Neuronal stem cell (in vitro differentiated cells): ENCODE data around the gene SDC1.

Experiments
- DNase-seq: peaks from one replicate; pipeline ENCODE4 v3.0.0-alpha.2; 2013; ENCODE audit warnings: low spot score
- H2AFZ ChIP-seq: one replicate; pipeline ENCODE4 v1.6.1; 2013; ENCODE audit warnings: mild to moderate bottlenecking, low read length, inconsistent platforms
- H2AK5ac ChIP-seq: 2 replicates; pipeline ENCODE4 v1.6.1; 2013; ENCODE audit warnings: low read depth, mild to moderate bottlenecking, inconsistent platforms, low read length, moderate library complexity, mixed read lengths
- H2BK120ac ChIP-seq: 2 replicates; pipeline ENCODE4 v1.6.1; 2013; ENCODE audit warnings: low read depth, mild to moderate bottlenecking, inconsistent platforms, low read length, moderate library complexity, mixed read lengths
- H2BK12ac ChIP-seq: one replicate; pipeline ENCODE4 v1.6.1; 2013; ENCODE audit warnings: low read length, inconsistent platforms
- H2BK15ac ChIP-seq: 2 replicates; pipeline ENCODE4 v1.6.1; 2013; ENCODE audit warnings: mild to moderate bottlenecking, low read length, inconsistent platforms, mixed read lengths
- H2BK5ac ChIP-seq: one replicate; pipeline ENCODE4 v1.6.1; 2013; ENCODE audit warnings: inconsistent platforms, mild to moderate bottlenecking, low read length, moderate library complexity
- H3K14ac ChIP-seq: one replicate; pipeline ENCODE4 v1.6.1; 2013; ENCODE audit warnings: low read length, inconsistent platforms
- H3K18ac ChIP-seq: 2 replicates; pipeline ENCODE4 v1.6.1; 2013; ENCODE audit warnings: low read length, inconsistent platforms
- H3K23ac ChIP-seq: 2 replicates; pipeline ENCODE4 v1.6.1; 2013; ENCODE audit warnings: low read depth, mild to moderate bottlenecking, mixed read lengths, low read length, inconsistent platforms; ENCODE audit not compliant: poor library complexity
- H3K27ac ChIP-seq: replicated peaks from 3 replicates; pipeline ENCODE4 v1.5.1; 2013; ENCODE audit warnings: low read length, inconsistent platforms
- H3K27me3 ChIP-seq, 3 experiments: 2 replicates each; pipeline ENCODE4 v1.6.1; 2013; ENCODE audit warnings: low read length in 3 of 3, mild to moderate bottlenecking in 2 of 3, inconsistent platforms in 1 of 3, low read depth in 1 of 3, mixed read lengths in 1 of 3, moderate library complexity in 1 of 3; ENCODE audit not compliant: control insufficient read depth in 3 of 3, insufficient read depth in 3 of 3
- H3K36me3 ChIP-seq, 2 donors: replicated peaks in 1 of 2; 2 replicates each; pipeline ENCODE4 v1.6.1; 2013; ENCODE audit warnings: low read length in 2 of 2; ENCODE audit not compliant: control insufficient read depth in 2 of 2, insufficient read depth in 2 of 2
- H3K4ac ChIP-seq: 2 replicates; pipeline ENCODE4 v1.6.1; 2013; ENCODE audit warnings: inconsistent platforms, mild to moderate bottlenecking, low read length, moderate library complexity
- H3K4me1 ChIP-seq, 2 donors: 1 replicate in 1 of 2; 2 replicates in 1 of 2; pipeline ENCODE4 v1.6.1; 2013; ENCODE audit warnings: low read length in 2 of 2, low read depth in 1 of 2; ENCODE audit not compliant: control insufficient read depth in 2 of 2, insufficient read depth in 1 of 2
- H3K4me2 ChIP-seq: one replicate; pipeline ENCODE4 v1.6.1; 2013; ENCODE audit warnings: mild to moderate bottlenecking, low read length, inconsistent platforms; ENCODE audit not compliant: insufficient read depth, poor library complexity, severe bottlenecking
- H3K4me3 ChIP-seq, 2 donors: 2 replicates each; pipeline ENCODE4 v1.5.1; 2013; ENCODE audit warnings: low read length in 2 of 2, mild to moderate bottlenecking in 2 of 2, inconsistent platforms in 1 of 2, moderate library complexity in 1 of 2
- H3K79me1 ChIP-seq: one replicate; pipeline ENCODE4 v1.6.1; 2013; ENCODE audit warnings: low read depth, mild to moderate bottlenecking, inconsistent platforms, low read length, moderate library complexity
- H3K9ac ChIP-seq: one replicate; pipeline ENCODE4 v1.6.1; 2013; ENCODE audit warnings: mild to moderate bottlenecking, low read depth, low read length, inconsistent platforms; ENCODE audit not compliant: poor library complexity
- H3K9me3 ChIP-seq, 2 donors: replicated peaks in 1 of 2; 2 replicates each; pipeline versions ENCODE3 to v1.6.1; 2013; ENCODE audit warnings: low read length in 2 of 2, mild to moderate bottlenecking in 2 of 2, inconsistent platforms in 1 of 2, low read depth in 1 of 2, mixed read lengths in 1 of 2, moderate library complexity in 1 of 2; ENCODE audit not compliant: control insufficient read depth in 2 of 2, insufficient read depth in 1 of 2
- H4K8ac ChIP-seq: one replicate; pipeline ENCODE4 v1.6.1; 2013; ENCODE audit warnings: low read depth, mild to moderate bottlenecking, inconsistent platforms, low read length, moderate library complexity
- H4K91ac ChIP-seq: one replicate; pipeline ENCODE4 v1.6.1; 2013; ENCODE audit warnings: low read length, low read depth, mild to moderate bottlenecking, inconsistent platforms; ENCODE audit not compliant: poor library complexity
- WGBS, 2 donors: extraction: QIAGEN DNeasy Blood & Tissue Kit; methylation state at CpG; one replicate each; pipeline ENCODE4 v1.1.7; 2013; ENCODE audit warnings: missing lambda C conversion rate in 2 of 2, mixed read lengths in 1 of 2; ENCODE audit not compliant: insufficient read length in 2 of 2, insufficient replicate concordance in 1 of 2; ENCODE audit errors: extremely low coverage in 2 of 2; 5-methylcytosine and 5-hydroxymethylcytosine counted together

SDC1 gene

GRCh38 chr2:20214566-20215182 lies 10.3 kb downstream of the SDC1 start:
- H3K18ac ChIP-seq: no peak overlapping the region
- H2AK5ac ChIP-seq: no peak overlapping the region
- H2BK15ac ChIP-seq: no peak overlapping the region
- H3K4me1 ChIP-seq: peaks cover 22% of the 10 kb centered on the region in 2 donors
- H2AFZ ChIP-seq: no peak overlapping the region
- DNase-seq: no peak
- peaks cover 46% of the 10 kb centered on the region for H3K79me1 ChIP-seq
- H3K9me3 ChIP-seq: no peaks in the 10 kb centered on the region
- H3K4me2 ChIP-seq: no peak overlapping the region
- no peak overlapping the region for H2BK5ac ChIP-seq
- no peak overlapping the region for H2BK12ac ChIP-seq
- H3K4ac ChIP-seq: no peak overlapping the region
- H3K4me3 ChIP-seq: no peak overlapping the region
- no peak overlapping the region for H2BK120ac ChIP-seq
- no peak overlapping the region for H3K14ac ChIP-seq
- H3K27ac ChIP-seq: no peak overlapping the region
- peaks cover 16 to 43% of the 10 kb centered on the region in 2 donors for H3K36me3 ChIP-seq
- no peak overlapping the region for H3K23ac ChIP-seq
- no peak overlapping the region for H4K8ac ChIP-seq
- WGBS, 2 donors: no CpG with 5 or more reads among the region's 2 CpGs
- H3K9ac ChIP-seq: no peak overlapping the region
- H4K91ac ChIP-seq: no peak overlapping the region
- H3K27me3 ChIP-seq: no peaks in the 10 kb centered on the region

DNA sequence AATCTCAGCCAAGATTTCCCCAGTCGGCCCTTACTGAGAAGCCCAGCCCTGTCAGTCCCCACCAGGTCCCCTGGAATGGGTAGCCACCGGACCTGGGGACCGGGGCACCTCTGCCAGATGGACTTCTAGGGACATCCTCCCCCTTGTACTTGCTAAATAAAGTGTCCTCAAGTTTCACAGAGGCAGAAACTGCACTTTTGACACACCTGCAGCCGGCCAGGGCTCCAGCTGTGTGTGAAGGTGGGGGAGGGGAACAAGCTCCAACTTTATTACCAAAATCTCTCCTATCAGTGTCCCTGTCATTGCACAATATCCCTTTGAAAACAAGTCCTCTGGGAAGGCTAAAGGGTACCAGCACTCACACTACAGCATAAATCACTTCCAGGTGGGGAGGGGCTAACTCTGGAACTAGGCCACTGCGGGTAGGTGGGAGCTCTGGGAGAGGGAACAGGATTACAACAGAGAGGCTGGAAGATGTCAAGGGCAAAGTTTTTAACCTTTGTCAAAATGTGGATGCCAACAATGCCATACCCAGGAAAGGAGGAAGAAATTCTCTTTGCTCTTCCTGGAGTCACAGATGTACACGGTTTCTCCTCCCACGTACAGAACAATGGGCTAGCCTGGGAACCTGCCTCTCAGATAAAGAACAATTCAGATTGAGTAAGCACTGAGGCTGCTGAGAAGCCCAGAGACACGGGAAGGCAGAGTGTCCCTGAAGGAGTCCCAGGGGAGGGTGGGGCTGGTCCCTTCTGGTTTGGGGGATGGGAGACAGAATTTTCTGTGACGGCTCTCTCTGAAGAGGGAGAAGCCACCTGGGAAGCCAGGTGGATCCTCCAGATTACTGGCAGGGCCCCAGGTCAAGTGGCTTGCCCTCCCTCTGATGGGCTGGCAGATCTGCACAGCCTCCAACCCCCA lies 11.0 kb downstream of the SDC1 start:
- Histone ChIP-seq H3K9me3 (no peaks in the 10 kb centered on the region), H2BK5ac (peak overlapping the region; percentile 17)

DNA sequence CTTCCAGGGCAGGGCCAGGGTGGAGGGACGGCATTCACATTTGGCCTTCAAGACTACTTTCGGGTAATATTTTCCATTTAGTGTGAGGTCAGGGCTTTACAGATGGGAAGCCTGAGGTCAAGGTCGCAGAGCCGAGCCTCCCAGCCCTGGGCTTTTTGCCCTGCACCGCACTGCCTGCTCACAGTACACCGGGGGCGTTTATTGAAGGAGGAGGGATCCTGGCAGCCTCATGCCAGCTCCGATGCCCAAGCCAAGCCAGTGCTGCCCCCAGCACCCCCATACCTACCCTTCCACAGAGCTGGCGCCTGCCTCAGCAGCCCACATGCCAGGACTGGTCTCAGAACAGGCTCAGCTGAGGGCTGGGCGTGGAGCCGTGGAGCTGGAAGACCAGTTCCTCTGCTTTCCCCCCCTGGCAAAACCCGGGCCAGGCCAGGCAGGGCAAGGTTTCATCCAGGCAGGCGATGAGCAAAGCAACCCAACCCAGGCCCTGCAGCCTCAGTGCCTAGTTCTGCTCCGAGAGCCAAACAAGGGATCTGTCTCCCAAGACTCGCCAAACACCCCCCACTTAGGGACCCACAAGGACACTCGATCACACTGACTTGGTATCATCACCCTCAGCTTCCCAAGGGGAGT lies 11.9 kb downstream of the SDC1 start:
- peak overlapping the region; percentile 40 for H2AFZ ChIP-seq
- H4K91ac ChIP-seq: no peak overlapping the region
- H4K8ac ChIP-seq: no peak overlapping the region
- H3K36me3 ChIP-seq: peaks cover 7 to 30% of the 10 kb centered on the region in 2 donors
- H3K27ac ChIP-seq: no peak overlapping the region
- peak overlapping the region; percentile 37 for H2BK120ac ChIP-seq
- peak overlapping the region; percentile 88 for H3K18ac ChIP-seq
- no peaks in the 10 kb centered on the region for H3K27me3 ChIP-seq
- H3K4ac ChIP-seq: no peak overlapping the region
- no CpG with 5 or more reads among the region's 16 CpGs for WGBS, 2 donors
- H3K23ac ChIP-seq: peak overlapping the region; percentile 36
- H2AK5ac ChIP-seq: no peak overlapping the region
- H3K4me3 ChIP-seq: no peak overlapping the region
- no peak for DNase-seq
- H2BK15ac ChIP-seq: no peak overlapping the region
- no peaks in the 10 kb centered on the region for H3K9me3 ChIP-seq
- H3K4me2 ChIP-seq: no peak overlapping the region
- no peak overlapping the region for H2BK12ac ChIP-seq
- H3K9ac ChIP-seq: no peak overlapping the region
- H3K79me1 ChIP-seq: peaks cover 42% of the 10 kb centered on the region
- peaks cover 22 to 23% of the 10 kb centered on the region in 2 donors for H3K4me1 ChIP-seq
- no peak overlapping the region for H2BK5ac ChIP-seq
- H3K14ac ChIP-seq: peak overlapping the region; percentile 39

More for the DNA sequence above, 11.0 kb downstream of the SDC1 start:
- Histone ChIP-seq H3K14ac (no peak overlapping the region), H3K36me3 (peaks cover 10 to 38% of the 10 kb centered on the region in 2 donors), H2AFZ (no peak overlapping the region), H2AK5ac (no peak overlapping the region), H2BK12ac (no peak overlapping the region), H3K4ac (no peak overlapping the region), H3K18ac (peak overlapping the region; percentile 49), H3K27me3 (no peaks in the 10 kb centered on the region), H2BK120ac (no peak overlapping the region), H4K8ac (no peak overlapping the region), H3K4me1 (peaks cover 22% of the 10 kb centered on the region in 2 donors), H4K91ac (no peak overlapping the region), H3K9ac (no peak overlapping the region), H3K4me2 (no peak overlapping the region), H3K79me1 (peaks cover 46% of the 10 kb centered on the region), H3K23ac (no peak overlapping the region), H3K4me3 (no peak overlapping the region), H2BK15ac (no peak overlapping the region), H3K27ac (no peak overlapping the region)
- no CpG with 5 or more reads among the region's 9 CpGs for WGBS, 2 donors
- no peak for DNase-seq

DNA sequence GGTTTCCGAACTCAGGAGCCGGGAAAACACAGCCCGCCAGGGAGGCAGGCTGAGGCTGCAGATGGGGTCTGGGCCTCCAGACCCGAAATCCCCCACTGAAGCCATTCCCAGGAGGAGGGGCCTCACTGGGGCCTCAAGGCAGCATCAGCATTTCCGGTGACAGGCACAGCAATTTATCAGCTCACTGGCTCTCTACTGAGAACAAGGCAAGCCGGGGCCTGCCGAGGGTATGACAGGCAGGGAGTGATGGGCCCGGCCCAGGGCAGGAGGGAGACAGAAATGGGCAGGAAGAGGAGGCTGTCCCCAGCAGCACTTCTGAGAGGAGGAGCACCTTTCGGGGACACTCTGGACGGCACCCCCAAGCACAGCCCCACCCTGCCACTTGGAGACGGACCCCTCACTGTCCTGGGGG lies 12.5 kb downstream of the SDC1 start:
- no CpG with 5 or more reads among the region's 11 CpGs for WGBS, 2 donors
- Histone ChIP-seq H4K8ac (no peak overlapping the region), H3K27ac (no peak overlapping the region), H2BK5ac (no peak overlapping the region), H3K9ac (no peak overlapping the region), H2BK15ac (no peak overlapping the region), H3K36me3 (peaks cover 7 to 24% of the 10 kb centered on the region in 2 donors), H3K4me2 (no peak overlapping the region), H4K91ac (no peak overlapping the region), H3K27me3 (no peaks in the 10 kb centered on the region), H3K18ac (peak overlapping the region; percentile 72), H2AK5ac (no peak overlapping the region), H2BK120ac (no peak overlapping the region), H3K23ac (peak overlapping the region; percentile 36), H3K4me3 (no peak overlapping the region), H2AFZ (peak overlapping the region; percentile 40), H3K4ac (no peak overlapping the region), H3K4me1 (peaks cover 22 to 23% of the 10 kb centered on the region in 2 donors), H3K9me3 (no peaks in the 10 kb centered on the region), H3K14ac (no peak overlapping the region), H2BK12ac (no peak overlapping the region), H3K79me1 (peaks cover 38% of the 10 kb centered on the region)
- no peak for DNase-seq
